HepG2 (cell line): Measurements from ENCODE around the gene CES3. TPM values are rescaled to one million over a fixed set of nuclear protein-coding genes. Genes with fewer than 3 reads are reported as not detected.

Experiments used
- ARNTL ChIP-seq: sonication (generic); formaldehyde crosslinking; IDR thresholded peaks from 2 replicates; pipeline ENCODE4 v1.4.0; 2020; ENCODE audit warnings: mild to moderate bottlenecking, missing genetic modification reagents
- CCDC6 ChIP-seq: sonication (generic); formaldehyde crosslinking; IDR thresholded peaks from 2 replicates; pipeline ENCODE4 v1.8.1; 2022; ENCODE audit warnings: mild to moderate bottlenecking, missing genetic modification reagents, moderate library complexity
- FOSL1 ChIP-seq: sonication (generic); formaldehyde crosslinking; IDR thresholded peaks from 2 replicates; pipeline ENCODE4 v1.9.0; 2021; ENCODE audit warnings: missing genetic modification reagents, borderline replicate concordance
- GTF2F1 ChIP-seq: fragments of 150-350 bp; IDR thresholded peaks from 2 replicates; pipeline ENCODE4 v1.6.1; 2014; ENCODE audit warnings: low read length
- HDAC6 ChIP-seq: fragments of 200-600 bp; sonication (generic); IDR thresholded peaks from 2 replicates; pipeline ENCODE4 v1.7.0; 2017; ENCODE audit warnings: mild to moderate bottlenecking, antibody characterized with exemption, low read length, low read depth
- HMGXB3 ChIP-seq: sonication (generic); formaldehyde crosslinking; IDR thresholded peaks from 2 replicates; pipeline ENCODE4 v1.4.0; 2020; ENCODE audit warnings: missing genetic modification reagents, borderline replicate concordance
- IRX3 ChIP-seq: sonication (generic); formaldehyde crosslinking; IDR thresholded peaks from 2 replicates; pipeline ENCODE4 v1.8.1; 2023; ENCODE audit warnings: mild to moderate bottlenecking, low read depth, missing genetic modification reagents, borderline replicate concordance
- NFKBIZ ChIP-seq: IDR thresholded peaks from 2 replicates; pipeline ENCODE4 v1.6.1; 2018; ENCODE audit warnings: missing genetic modification reagents, missing compliant biosample characterization
- REL ChIP-seq: sonication (generic); formaldehyde crosslinking; conservative IDR thresholded peaks from 2 replicates; pipeline ENCODE4 v1.8.0; 2022; ENCODE audit warnings: mild to moderate bottlenecking, missing genetic modification reagents, moderate library complexity
- SNAPC5 ChIP-seq: sonication (generic); formaldehyde crosslinking; IDR thresholded peaks from 2 replicates; pipeline ENCODE4 v1.8.1; 2023; ENCODE audit warnings: mild to moderate bottlenecking, missing genetic modification reagents, borderline replicate concordance
- SRSF9 ChIP-seq: fragments of 200-400 bp; formaldehyde crosslinking; IDR thresholded peaks from 2 replicates; pipeline ENCODE4 v1.6.1; 2018; ENCODE audit warnings: borderline replicate concordance, mild to moderate bottlenecking, low read depth, low read length; ENCODE audit not compliant: insufficient read depth, poor library complexity, severe bottlenecking
- ZBTB14 ChIP-seq: sonication (generic); formaldehyde crosslinking; IDR thresholded peaks from 2 replicates; pipeline ENCODE4 v1.4.0; 2020; ENCODE audit warnings: missing genetic modification reagents
- ZBTB26 ChIP-seq: IDR thresholded peaks from 2 replicates; pipeline ENCODE4 v1.6.1; 2016; ENCODE audit warnings: missing compliant biosample characterization, missing genetic modification reagents, borderline replicate concordance
- ZNF280B ChIP-seq: sonication (generic); formaldehyde crosslinking; IDR thresholded peaks from 2 replicates; pipeline ENCODE4 v1.5.0; 2020; ENCODE audit warnings: missing genetic modification reagents, mild to moderate bottlenecking, borderline replicate concordance
- ZNF33A ChIP-seq: sonication (generic); formaldehyde crosslinking; IDR thresholded peaks from 2 replicates; pipeline ENCODE4 v1.5.1; 2020; ENCODE audit warnings: missing genetic modification reagents, mild to moderate bottlenecking, moderate library complexity, borderline replicate concordance
- ZNF605 ChIP-seq: sonication (generic); formaldehyde crosslinking; IDR thresholded peaks from 2 replicates; pipeline ENCODE4 v1.8.0; 2022; ENCODE audit warnings: mild to moderate bottlenecking, missing genetic modification reagents
- ZNF660 ChIP-seq: sonication (generic); formaldehyde crosslinking; IDR thresholded peaks from 2 replicates; pipeline ENCODE4 v1.5.1; 2020; ENCODE audit warnings: mild to moderate bottlenecking, low read depth, missing genetic modification reagents, borderline replicate concordance
- ZNF781 ChIP-seq: sonication (generic); formaldehyde crosslinking; IDR thresholded peaks from 2 replicates; pipeline ENCODE4 v1.5.1; 2020; ENCODE audit warnings: borderline replicate concordance, mild to moderate bottlenecking, missing genetic modification reagents; ENCODE audit errors: not compliant biosample characterization
- polyA plus RNA-seq, 8 experiments: library from polyadenylated mRNA; depleted of rRNA in 3 of 8; stranded (reverse) in 7 of 8; unstranded in 1 of 8; fragments of >200 nt; fragmentation: Illumina TruSeq in 4 of 8; extraction: Trizol in 4 of 8; gene quantifications; 2 replicates each; pipeline versions ENCODE4 v1.2.1 to v1.2.3, GENCODE V29; 2011 to 2016; ENCODE audit warnings: low read depth in 4 of 8, missing spikeins in 1 of 8, mixed read lengths in 1 of 8; ENCODE audit not compliant: insufficient read depth in 1 of 8
- total RNA-seq, 5 experiments: library from RNA; depleted of rRNA; stranded (reverse); fragments of >200 nt; fragmentation: Illumina TruSeq; extraction: Trizol; gene quantifications; 2 replicates each; pipeline ENCODE4 v1.2.3, GENCODE V29; 2016; ENCODE audit warnings: low read depth in 1 of 5

Gene CES3
- total and polyA plus RNA-seq, 2 of the 13 experiments (the other 11 are each of a cell fraction or from before 2014, with no cell fraction given): 6.6 to 17.4 TPM

- TF ChIP-seq SNAPC5 (no peak), NFKBIZ (CRISPR knock-in tag) (peak; percentile 45; the same call in 1 of the 2 replicates), HDAC6 (no peak), GTF2F1 (no peak), REL (CRISPR knock-in tag) (no peak; the same call in 1 of the 2 replicates), IRX3 (peak; percentile 13; the same call in 1 of the 2 replicates), FOSL1 (CRISPR knock-in tag) (no peak; the same call in 1 of the 2 replicates), HMGXB3 (CRISPR knock-in tag) (peak; percentile 82; the same call in 1 of the 2 replicates), ZNF781 (CRISPR knock-in tag) (peak; percentile 95), SRSF9 (no peak), ZNF280B (CRISPR knock-in tag) (peak; percentile 71; the same call in 1 of the 2 replicates), ZNF605 (peak; percentile 99), ZNF33A (CRISPR knock-in tag) (no peak; the same call in 1 of the 2 replicates), ZBTB26 (CRISPR knock-in tag) (peak; percentile 52), CCDC6 (CRISPR knock-in tag) (peak; percentile 93), ARNTL (CRISPR knock-in tag) (0 out of 2 replicates have a peak, but pooled peaks have one; percentile 19), ZNF660 (no peak), ZBTB14 (CRISPR knock-in tag) (peak; percentile 70)
Observed at GRCh38 chr16:66934138-66934838, 26.8 kb upstream of the CES3 start, which contains the start of gene CIAO2B (continued).
